ENCODE results near the gene RGS10.

RGS10 gene

DNA sequence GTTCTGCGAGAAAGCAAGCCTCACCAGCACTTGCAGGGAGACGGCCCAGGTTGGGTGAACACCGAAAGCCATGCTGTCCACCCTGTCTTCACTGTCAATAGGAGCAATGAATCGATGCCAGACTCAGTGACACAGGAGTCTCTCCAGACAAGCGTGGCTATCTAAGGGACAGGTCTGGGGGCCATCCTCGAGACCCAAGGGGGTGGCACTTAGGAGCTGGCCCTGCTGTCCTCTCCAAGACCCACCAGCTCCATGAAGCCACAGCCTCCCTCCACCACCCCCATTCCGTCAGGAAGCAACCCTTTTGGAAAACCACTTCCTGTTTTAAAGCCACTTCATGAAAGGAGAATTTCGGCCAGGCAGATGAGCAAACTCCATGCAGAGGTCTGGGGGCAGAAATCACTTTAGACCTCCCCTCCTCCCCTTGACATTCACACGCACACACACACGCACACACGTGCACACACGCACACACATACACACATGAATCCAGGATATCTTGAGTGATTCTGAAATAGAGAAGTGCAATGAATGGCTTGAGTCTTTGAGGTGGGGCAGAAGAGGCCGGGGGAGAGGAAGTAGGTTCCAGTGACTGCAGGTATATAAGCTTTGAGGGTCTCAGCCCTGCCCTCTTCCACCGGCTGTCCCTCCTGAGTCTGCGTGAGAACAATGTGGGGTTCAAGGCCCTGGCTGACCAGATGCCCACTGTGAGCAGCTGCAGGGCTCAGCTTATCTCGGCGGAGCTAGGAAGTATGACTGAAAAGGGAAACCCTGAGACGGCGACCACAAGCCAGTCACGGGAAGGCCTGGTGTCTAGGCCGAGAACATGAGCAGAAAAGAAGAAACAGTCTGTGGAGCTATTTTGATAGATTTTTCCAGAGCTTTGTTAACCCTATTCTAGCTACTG, 25.0 kb downstream of the RGS10 start:
- no peak for DNase-seq

DNA sequence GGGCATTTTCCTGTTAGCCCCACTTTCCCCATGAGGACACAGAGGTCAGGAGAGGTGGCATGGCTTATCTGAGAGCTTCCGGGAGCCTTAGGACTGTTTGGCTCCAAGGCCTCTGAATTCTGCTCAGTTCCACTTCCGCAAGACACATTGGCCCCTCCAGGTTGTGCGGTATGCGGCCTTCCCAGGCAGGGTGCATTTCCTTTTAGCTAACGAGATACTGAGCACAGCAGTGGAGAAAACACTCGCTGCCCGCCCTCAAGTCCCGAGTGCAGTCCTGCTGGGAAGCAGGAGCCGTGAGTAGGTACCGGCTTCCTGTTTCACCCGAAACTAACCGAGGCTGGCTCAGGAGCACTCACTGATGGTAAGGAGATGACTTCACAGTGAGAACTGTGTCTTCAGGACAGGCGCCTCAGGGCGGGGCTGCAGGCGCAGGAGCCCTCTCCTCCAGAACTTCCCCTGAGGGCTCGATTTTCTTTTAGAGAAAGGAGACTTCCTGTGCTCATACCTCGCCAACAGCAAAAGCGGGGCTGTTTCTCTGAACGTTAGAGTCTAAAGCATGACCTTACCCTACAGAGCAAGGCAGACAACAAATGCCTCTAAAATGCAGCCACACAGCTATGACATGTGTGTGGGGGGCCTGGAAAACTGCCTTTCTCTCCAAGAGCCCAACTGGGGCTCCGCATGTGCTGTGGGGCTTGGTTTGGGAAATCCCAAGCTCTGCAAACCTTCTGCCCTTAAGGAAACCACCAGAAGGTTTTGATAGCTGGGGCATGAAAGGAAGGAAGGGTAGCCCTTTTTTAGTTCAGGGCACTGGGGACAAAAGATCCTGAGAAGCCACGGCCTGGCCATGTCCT, 25.9 kb downstream of the RGS10 start:
- no peak for DNase-seq

DNA sequence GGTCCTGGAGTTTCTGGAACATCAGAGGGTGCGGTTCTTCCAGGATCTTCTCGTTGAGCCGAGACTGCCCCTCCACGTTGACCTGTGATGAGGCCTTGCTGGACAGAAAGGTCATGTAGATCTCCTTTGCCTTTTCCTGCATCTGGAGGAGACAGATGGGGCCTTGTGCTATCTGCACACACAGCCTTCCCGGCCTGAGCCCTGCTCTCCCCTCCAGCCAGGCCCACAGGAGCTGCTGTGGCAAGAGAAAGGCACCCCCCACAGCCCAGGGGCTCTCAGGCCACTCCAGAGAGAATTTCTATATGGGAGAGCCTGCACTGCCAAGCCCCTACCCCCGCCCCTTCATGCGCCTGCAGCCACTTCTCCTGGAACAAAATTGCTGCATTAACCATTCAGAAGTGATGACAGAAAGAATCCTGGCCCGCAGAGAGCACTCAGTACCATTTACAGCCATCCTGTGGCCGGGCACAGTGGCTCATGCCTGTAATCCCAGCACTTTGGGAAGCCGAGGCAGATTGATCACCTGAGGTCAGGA, 26.9 kb downstream of the RGS10 start:
- no peak for DNase-seq

DNA sequence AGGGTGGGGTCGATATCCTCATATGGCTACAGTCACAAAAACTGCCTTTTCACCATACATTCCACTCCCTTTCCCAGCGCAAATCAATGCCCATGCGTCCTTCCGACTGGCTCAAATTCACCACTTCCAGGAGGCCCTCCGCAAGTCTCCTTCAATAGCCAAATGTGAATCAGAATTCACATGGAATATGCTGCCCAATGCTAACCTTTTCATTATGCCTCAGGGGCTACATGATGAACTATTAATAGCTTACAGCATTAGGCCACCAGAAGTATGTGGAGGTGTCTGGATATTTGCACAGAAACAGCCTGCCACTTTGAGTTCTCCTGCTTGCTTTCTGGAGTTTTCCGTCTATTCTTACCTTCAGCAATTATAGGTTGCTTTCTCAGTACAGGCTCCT, 27.7 kb downstream of the RGS10 start:
- DNase-seq = no peak

DNA sequence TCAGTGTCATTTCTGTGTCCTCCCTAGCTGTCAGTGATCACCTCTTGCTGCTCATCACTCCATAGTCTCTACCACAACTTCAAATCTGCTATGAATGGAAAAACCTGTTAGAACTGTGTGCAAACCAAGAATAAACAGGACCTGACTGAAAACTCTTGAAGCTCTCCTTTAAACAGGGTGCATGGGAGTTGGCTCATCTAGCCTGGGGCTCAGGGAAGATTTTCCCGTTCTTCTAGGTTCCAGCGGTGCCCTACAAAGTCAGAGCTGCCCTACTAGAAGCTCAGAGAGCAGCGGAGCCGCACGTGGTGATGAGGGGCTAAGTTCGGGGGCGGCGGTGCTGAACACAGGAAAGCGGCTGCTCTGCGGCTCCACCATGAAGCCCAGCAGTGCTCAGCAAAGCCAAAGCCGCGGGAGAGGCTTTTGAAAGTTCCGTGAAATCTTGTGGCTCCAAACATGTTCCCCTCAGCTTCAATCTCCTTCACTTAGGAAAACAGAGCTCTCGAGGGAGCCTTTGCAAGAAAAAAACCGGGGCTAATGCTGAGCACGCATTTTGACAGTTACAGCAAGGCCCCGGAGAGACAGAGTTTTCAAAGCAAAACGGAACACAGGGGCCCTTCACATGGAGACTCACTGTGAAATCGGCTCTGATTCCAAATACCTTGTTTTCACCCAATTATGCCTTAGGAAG, 30.5 kb downstream of the RGS10 start:
- no peak for DNase-seq

DNA sequence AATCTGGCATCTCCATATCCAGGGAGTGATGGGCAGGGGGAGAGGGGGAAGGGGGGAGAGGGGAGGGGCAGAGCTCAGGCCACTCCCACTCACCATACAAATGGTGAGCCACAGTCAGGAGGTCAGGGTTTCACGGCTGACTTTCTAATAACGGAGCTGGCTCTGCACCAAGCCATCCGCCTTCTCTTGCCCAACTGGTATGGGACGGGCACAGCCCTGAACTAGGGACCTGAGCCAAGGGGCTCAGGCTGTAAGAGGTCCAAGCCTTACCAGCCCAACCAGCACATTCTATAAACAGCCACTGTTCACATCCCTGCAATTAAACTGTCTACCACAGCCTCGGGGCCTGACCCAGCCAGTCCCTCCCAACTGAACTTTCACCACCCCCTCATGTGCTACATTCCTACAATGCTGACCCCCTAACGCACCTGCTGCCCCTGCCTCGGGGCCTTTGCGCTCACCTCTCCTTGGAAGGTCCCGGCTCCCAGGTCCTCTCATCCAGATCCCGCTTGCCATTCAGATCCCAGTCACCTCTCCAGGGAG, 32.5 kb downstream of the RGS10 start:
- no peak for DNase-seq

DNA sequence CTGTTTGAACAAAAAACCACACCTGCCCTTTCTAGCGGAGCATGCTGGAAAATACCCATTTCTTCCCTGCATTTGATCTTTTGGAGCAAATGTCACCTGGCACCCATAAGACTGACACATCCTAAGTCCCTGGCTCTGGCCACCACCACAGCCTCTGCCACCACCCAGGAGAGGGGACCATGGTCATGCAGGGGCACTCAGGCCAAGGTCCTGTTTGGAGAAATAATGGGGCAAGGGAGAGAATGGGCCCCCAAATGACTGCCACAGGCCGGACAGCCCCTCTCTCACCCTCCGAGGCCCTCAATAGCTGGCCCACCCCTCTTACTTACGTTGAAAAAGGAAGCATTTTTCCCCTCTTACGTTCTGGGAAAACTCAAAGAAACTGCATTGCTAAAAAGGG, 35.4 kb downstream of the RGS10 start:
- no peak for DNase-seq

DNA sequence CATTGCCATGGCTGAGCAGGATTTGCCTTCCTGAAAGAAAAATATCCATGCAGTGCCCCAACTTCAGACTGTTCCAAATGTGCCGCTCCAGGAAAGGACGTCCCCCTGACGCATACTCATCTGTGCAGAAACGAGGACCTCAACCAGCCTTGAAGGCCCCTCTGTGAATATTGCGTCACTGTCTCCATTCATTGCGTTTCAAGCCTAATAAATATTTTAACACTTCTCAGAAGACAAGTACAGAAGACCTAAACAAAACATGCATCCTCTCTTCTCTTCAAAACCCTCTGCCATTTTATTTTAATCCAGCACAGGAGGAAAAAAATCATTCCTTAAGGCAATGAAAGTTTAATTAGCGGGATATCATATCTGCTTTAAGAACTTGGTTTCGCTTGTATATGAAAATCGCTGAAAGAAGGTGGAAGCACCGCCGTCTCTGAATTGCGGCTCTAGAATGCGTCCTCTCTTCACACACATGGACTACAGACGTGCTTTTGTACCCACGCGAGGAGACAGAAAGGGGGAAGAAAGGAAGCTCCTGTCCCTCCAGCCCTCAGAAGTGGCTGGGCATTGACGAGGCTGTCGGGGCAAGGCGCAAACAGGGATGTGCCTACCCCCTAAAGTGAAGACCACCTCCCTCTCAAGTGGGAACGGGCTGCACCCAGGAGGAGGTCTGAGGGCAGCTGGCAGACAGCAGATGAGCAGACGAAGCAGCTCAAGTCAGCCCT, 36.8 kb downstream of the RGS10 start:
- DNase-seq = no peak

DNA sequence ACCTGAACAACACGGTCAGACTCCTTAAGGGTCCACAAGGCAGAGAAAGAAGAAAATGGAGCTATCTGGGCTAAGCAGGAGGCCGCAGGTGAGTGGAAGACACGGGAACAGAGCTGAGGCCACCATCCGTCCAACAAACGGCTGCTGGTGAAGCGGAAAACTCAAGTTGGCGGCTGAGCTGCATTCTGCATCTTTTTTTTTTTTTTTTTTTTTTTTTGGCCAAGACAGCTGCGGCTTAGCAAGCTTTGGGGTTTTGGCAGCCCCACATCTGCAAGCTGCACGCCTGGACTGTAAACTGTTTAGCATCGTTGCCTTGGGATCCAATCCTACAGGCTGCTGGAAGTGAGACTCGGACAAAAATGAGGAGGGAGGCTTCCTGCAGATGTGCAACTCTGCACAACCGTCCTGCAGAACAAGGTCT, 37.4 kb downstream of the RGS10 start:
- DNase-seq = no peak

DNA sequence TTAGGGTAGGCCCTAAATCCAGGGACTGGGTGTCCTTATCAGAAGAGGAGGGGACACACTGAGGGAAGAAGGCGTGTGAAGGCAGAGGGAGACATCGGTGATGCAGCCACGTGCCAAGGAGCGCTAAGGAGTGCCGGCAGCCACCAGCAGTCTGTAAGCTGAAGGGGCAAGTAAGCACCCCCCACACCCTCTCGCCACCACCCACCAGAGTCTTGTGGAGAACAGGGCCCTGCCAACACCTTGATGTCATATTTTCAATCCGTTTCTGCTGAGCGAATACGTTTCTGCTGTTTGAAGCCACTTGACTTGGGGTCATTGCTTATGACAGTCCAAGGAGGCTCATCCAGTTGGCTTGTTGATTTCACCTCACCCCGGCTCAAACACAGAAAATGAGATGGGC, 37.9 kb downstream of the RGS10 start:
- no peak for DNase-seq

DNA sequence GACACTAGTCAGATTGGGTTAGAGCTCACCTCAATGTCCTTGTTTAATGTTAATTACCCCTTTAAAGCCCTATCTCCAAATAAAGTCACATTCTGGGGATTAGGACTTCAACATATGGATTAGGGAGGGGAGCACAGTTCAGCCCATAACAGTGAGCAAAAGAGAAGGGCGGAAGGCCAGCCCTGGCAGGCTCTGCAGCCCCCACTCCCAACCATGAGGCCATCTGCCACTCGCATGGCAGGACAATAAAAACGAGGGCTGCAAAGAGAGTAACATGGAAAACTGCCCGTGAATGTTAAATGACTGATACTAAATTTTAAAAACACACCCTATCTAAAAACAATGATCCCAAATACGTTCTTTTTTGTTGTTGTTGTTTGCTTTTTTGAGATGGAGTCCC, 38.7 kb downstream of the RGS10 start:
- DNase-seq = no peak

DNA sequence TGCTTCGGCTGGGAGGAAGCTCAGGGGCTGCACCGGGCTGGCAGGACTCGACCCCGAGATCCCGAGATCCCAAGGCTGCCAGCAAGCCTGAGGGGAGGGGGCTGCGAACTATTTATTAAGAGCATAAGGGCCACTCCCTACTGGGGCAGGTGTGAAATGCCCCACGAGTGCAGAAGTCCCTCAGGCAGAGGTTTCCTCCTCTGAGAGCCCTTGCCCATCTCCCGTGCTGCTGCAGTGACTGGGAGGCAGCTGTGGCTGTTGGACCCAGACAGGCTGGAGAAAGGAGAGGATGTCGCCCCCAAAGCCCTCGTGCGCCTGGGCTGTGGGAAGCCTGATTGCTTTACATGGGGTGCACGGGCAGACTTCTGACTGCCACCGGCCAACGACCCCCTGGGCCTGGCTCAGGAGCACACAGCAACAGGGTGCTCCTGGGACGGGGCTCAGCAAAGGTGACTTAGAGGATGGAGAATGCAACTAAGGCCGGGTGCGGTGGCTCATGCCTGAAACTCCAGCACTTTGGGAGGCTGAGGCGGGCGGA, 39.8 kb downstream of the RGS10 start:
- DNase-seq = no peak

DNA sequence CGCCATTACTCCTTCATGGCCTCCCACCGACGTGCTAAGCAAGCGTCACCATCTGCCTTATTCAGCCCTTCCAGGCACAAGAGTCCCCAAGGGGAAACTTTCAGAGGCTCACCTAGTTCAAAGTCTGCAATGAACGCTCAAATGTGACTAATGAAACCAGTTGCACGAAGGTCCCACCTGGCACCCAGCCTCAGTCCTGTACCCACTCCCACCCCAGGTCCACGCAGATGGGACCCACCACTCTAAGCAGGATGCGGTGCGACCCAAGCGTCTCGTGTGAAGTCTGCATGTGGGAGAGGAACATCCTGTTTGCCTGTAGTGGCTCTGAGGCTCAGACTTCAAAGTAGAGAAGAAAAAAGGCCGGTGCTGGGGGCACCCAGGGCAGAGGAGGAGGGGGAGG, 40.3 kb downstream of the RGS10 start:
- DNase-seq = no peak

DNA sequence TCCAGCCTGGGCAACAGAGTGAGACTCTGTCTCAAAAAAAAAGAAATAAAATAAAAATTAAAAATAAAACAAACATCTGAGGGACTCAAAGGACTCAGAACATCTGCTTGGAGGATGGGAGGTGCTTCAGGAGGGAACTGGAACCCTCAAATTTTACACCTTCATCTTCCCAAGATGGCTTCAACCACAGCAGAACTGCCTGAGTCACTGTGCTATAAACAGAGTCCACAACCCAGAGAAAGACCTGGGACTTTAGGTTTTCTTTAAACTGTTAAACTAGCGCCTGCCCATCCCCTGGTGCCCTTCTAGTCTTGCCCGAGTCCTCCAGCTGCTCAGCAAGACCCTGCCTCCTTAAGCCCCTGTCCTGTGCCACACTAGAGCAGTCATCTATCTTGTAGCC, 40.8 kb downstream of the RGS10 start:
- DNase-seq = no peak

DNA sequence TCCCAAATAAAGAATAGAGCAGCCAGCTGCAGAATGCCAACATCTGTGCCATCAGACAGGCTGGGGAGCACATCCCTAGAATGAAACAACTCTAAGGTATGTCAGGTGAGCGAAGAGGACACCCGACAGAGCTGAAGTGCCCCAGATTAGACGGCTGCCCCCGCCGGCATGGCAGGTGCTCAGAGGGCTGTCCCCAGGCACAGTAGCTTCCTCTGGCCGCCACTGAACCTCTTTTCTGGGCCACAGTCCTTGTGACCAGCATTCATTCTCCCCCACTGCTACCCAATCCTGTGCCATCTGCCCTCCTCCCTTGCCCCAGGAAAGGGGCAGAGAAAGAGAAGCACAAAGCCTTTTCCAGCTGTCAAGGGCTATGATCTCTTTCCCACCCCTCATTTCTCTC, 41.7 kb downstream of the RGS10 start:
- no peak for DNase-seq

DNA sequence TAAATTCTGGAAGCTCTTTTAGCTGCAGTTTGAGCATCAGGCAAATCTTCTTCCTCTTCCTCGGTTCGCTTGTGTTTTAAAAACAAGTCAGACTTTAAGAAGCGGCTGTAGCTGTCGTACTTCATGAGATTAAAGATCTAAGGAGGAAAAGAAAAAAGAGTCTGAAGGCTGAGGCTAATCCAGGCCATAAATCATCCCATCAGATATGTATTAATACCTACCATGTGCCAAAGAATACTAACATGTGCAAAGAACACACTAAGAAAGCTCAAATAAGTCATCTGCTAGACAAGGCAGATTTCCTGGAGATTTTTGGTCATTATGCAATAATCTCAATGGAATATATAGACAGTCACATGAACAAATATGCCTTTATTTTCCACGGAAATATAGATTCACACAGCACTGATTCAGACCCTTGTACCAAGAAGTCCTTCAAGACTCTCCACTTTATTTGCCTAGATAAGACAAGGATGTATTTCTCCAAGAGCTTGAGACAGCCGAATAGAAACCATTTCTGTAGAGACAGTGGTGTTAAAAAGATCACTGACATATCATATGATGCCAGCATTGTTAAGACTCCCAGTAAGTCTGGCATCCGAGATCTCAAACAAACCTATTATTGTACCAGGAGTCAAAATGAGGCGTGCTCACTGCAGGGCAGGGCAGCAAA, 42.3 kb downstream of the RGS10 start:
- DNase-seq = no peak

DNA sequence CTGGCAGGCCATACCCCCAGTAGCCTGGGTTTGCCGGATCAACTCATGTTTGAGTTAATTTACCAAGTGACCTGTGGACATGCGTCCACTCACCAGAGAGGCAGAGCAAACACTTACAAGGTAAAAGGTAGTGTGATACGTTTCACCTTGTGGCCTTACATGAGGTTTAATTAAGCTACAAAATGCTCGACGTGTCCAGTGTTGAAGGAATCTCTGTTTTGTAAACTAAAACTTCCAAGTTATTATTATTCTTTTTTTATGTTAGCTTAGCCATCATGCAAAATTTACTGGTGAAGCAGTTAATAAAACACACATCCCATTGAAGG, 42.9 kb downstream of the RGS10 start:
- no peak for DNase-seq

DNA sequence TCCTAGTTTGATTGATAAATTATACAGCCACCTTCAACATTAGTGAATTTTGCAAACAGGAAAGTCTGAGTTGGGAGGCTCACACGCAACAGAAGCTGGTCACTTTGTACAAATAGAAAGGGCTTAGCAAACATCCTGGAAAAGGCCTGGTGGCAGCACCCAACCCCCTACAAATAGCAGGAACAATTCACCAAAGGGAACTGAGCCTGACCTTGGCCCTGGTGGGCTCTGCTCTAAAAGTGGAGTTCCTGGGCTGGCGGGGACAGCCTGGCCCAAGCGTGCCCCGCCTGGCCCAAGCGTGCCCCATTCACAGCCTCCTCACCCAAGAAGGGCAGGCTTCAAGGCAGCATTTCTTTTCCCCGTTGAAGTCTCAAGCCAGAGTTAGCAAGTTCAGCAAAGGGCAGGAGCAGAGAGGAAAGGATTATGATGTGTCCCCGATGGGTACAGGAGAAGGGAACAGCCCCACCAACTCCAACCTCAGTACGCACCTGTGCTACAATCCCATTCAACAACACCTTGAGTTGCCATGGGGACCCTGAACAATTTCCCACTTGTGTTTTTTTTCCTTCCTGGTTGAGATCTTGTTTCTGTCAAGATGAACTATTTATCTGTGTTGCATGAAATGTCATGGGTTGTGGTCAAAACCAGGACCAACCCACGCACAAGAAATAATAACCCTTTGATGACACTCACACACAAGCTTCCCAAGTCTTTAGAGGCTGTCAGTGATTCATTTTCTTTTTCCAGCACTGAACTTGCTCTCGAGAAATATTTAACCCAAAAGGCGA, 43.4 kb downstream of the RGS10 start:
- no peak for DNase-seq

DNA sequence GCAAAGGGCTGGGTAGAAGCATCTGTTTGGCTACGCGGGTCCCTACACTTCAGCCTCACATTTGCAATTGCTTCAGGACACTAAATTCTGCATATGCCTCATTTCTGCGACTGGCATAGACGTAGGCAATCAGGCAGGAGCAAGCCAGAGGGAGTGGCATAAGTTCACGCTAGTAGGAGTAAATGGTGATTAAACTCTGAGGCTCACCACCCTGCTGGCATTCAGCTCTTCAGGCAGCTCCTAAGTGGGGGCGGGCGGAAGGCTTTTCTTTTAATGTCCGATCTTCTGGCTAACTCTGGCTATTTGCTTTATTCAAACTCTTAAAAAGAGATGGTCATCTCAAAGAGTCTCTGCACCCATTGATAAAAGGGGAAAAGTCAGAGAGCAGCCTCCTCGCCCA, 45.3 kb downstream of the RGS10 start:
- no peak for DNase-seq

DNA sequence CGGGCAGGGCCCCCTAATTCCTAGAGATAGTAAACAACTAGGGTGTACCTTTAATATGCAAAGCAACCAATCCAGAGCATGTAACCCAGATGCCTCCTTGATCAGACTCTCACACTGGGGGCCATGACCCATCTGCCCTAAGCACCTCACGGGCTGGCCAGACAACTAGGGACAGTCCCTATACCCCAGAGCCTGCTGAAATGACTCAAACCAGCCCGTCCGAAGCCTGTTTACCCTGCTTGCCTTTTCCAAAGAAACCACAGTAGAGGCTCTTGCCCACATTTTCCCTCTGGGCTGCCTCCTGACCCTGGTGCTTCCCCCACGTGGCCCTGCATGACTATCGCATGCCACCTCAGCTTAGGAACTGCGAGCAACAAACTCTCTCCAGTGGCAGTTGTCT, 46.2 kb downstream of the RGS10 start:
- no peak for DNase-seq

DNA sequence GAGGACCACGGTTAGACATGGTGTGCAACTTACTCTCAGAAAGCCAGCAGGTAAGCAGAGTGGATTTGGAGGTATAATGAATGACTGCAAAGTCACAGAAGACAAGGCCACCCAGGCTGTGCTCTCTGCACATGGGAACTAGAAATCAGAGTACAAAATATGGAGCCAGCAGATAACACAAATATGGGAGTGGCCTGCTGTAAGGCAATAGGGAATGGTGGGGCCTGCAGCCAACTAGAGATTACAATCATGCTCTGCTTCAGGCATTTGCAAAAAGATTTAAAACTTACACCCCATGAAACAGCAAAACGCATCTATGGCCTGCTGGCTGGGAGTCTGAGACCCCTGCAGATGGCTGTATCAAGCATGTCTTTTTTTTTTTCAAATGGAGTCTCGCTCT, 47.0 kb downstream of the RGS10 start:
- DNase-seq = no peak

All from NCI-H2107 (cell line).